Stimulated activated CD8-positive, alpha-beta memory T cell treated with anti-CD3 and anti-CD28 coated beads, Interleukin-4, amount 100 ng/mL, for 4 hours (primary cell): ENCODE data around the gene CHRD.
"Not testable (repeated sequence)": the region's sequence is repeated elsewhere in the genome, so short reads cannot be mapped to it uniquely, and the experiment has no call there.

Experiments
- DNase-seq, 2 donors: peaks; one replicate each; pipeline ENCODE4 v3.0.0-alpha.2; 2020; ENCODE audit warnings: low read depth in 2 of 2, low spot score in 1 of 2

Gene CHRD

DNA sequence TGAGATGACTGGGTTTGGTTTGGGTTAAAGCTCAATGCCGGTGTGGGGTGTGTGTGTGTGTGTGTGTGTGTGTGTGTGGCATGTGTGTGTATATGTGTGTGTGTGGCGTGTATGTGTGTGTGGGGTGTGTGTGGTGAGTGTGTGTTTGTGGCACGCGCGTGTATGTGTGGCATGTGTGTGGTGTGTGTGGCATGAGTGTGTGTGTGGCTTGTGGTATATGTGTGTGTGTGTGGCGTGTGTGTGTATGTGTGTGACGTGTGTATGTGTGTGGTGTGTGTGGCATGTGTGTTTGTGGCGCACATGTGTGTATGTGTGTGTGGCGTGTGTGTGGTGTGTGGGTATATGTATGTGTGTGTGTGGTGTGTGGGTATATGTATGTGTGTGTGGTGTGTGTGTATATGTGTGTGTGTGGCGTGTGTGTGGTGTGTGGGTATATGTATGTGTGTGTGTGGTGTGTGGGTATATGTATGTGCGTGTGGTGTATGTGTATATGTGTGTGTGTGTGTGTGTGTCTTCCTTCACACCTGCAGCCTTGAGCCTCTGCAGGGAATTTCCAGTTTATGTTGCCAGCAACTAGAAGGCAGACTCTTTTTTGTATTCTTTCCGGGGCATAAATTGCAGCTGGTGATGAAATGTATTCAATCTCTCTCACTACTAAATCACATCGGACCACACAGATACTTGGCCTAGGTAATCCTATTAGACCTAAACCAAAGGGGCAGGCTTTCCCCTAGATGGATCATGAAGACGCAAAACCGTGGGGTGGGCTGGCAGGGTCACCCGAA, 34.8 kb downstream of the CHRD start:
- no peak for DNase-seq

DNA sequence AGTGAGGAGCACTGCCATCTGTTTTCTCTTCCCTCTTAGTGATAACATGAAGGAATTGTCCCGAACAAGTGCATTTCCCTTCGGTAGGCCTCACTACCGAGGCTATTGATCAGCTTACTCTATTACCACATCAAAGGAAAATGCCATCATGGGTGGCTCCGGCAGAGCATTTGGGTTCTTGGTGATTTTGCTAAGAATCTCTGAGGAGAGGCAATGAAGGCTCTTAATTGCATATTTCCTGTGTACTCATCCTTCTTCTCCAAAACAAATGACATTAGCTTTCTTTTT, 35.3 kb downstream of the CHRD start:
- no peak for DNase-seq

- peak; percentile 33 to 36 for DNase-seq
Observed at GRCh38 chr3:184417619-184418327, 37.9 kb downstream of the CHRD start.

- no peak for DNase-seq
Observed at GRCh38 chr3:184419171-184419570, 39.3 kb downstream of the CHRD start.

DNA sequence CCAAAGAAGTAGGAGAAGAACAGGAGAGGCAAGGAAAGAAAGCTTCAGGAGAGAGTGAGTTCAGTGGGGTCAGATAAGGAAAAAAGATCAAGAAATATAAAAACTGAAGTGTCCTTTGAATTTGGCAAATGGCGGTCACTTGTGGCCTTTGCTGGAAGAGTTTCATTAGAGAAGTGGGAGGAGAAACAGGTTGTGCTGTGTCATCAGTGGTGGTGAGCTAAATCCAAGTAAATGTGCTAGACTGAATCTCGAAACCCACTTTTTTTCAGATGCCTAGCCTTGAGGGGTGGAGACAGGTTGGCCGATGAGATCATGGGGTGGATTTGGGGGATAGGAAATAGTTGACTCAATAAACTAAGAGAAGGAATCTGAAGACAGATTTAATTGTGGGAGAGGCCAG, 43.7 kb downstream of the CHRD start:
- DNase-seq = no peak

DNA sequence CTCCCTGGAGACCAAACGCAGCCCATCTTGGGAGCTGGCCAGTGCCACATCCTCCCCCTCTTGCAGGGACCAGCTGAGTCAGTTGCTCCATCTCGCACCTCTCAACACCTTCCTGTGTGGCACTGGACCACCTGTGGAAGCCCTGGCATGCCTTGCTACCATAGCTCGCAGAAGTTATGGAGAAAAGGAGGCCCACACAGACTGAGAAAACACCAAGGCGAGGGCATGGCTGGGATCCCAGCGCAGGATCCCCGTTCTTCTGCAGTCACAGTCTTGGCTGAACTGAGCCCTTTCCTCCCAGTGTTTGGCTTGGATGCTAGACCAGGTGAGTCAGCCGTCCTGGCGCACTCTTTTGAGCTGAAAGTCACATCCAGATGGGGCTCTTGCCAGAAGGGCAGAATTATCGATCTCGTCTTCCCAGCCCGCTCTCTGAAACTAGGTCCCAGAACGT, 46.9 kb downstream of the CHRD start:
- no peak for DNase-seq

GRCh38 chr3:184428561-184429175, 48.8 kb downstream of the CHRD start:
- DNase-seq = no peak

GRCh38 chr3:184429786-184430185, 49.9 kb downstream of the CHRD start:
- no peak for DNase-seq

DNA sequence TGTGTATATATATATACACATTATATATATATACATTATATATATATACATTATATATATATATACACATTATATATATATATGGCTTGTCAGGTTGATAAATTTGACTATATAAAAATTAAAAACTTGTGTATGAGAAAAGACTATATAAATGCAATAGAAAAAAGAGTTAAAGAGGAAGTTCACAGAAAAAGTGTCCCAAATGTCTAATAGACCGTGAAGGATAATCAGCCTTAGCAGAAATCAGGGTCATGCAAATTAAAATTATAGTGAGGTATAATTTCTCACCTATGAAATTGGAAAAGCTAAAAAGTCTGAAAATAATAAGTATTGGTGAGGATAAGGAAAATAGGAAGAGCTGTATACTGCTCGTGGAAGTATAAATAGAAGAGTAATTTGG, 51.1 kb downstream of the CHRD start:
- no peak for DNase-seq

GRCh38 chr3:184433178-184433577, 53.3 kb downstream of the CHRD start:
- not testable (repeated sequence) for DNase-seq

GRCh38 chr3:184439096-184439495, 59.2 kb downstream of the CHRD start:
- DNase-seq = no peak
